Esophagus squamous epithelium (tissue), 5 donors: ENCODE results near the gene PTPN5. TPM values are rescaled to one million over a fixed set of nuclear protein-coding genes. Genes with fewer than 3 reads are reported as not detected.

Source experiments
- DNase-seq: peaks from one replicate; lab custom pipeline; 2025; lab: John Stamatoyannopoulos, UW
- H3K27ac ChIP-seq, 4 donors: fragments of 200-600 bp; sonication (generic); one replicate each; pipeline ENCODE4 v1.5.1; 2016 to 2019; ENCODE audit warnings: mild to moderate bottlenecking in 1 of 4
- H3K27me3 ChIP-seq, 4 donors: fragments of 200-600 bp; sonication (generic); 1 replicate in 3 of 4; 2 replicates in 1 of 4; pipeline versions ENCODE4 v1.5.1 to v1.6.0; 2017 to 2021; ENCODE audit warnings: antibody characterized with exemption in 1 of 4
- H3K36me3 ChIP-seq, 3 donors: fragments of 200-600 bp; sonication (generic); one replicate each; pipeline ENCODE4 v1.5.1; 2016 to 2019
- H3K4me1 ChIP-seq, 3 donors: fragments of 200-600 bp; sonication (generic); one replicate each; pipeline ENCODE4 v1.5.1; 2017 to 2019
- H3K4me3 ChIP-seq, 4 donors: fragments of 200-600 bp; sonication (generic); 1 replicate in 3 of 4; 2 replicates in 1 of 4; pipeline ENCODE4 v1.5.1; 2016 to 2019; ENCODE audit warnings: mild to moderate bottlenecking in 2 of 4, moderate library complexity in 1 of 4
- H3K9me3 ChIP-seq, 3 donors: fragments of 200-600 bp; sonication (generic); one replicate each; pipeline ENCODE4 v1.5.1; 2016 to 2019
- CTCF ChIP-seq, 6 experiments: fragments of 450-650 bp in 4 of 6; fragments of 200-600 bp in 2 of 6; sonication (generic) in 2 of 6; IDR thresholded peaks; one replicate each; pipeline ENCODE4 v1.5.1; 2016 to 2019; ENCODE audit warnings: antibody characterized with exemption in 6 of 6, mild to moderate bottlenecking in 4 of 6, moderate library complexity in 4 of 6
- POLR2A ChIP-seq, 4 donors: fragments of 450-650 bp; IDR thresholded peaks; one replicate each; pipeline ENCODE4 v1.6.1; 2017; ENCODE audit warnings: antibody characterized with exemption in 4 of 4, mild to moderate bottlenecking in 4 of 4, moderate library complexity in 3 of 4
- WGBS, 2 donors: methylation state at CpG; one replicate each; pipeline ENCODE4 v1.1.5; 2018; 5-methylcytosine and 5-hydroxymethylcytosine counted together
- intact Hi-C: fragments of 100-400 bp; cut with DNase I; formaldehyde crosslinking; loops from one replicate; pipeline ENCODE4 v1.15.0; 2022
- total RNA-seq, 4 donors: library from RNA; depleted of rRNA; stranded (reverse); fragments of >200 nt; gene quantifications; one replicate each; pipeline ENCODE4 v1.1.0, GENCODE V29; 2016
- donor health status: DM: yes; HTN: yes; CAD: no.

Gene PTPN5
- total RNA-seq, 4 donors from 2014 or later, result 0.18 to 0.95 (median 0.58) TPM

GRCh38 chr11:18703001-18703763 is 88.4 kb downstream of the PTPN5 start:
- Histone ChIP-seq H3K36me3 (peaks cover 0 to 20% (median 4%) of the 10 kb centered on the region in 3 donors), H3K9me3 (no peaks in the 10 kb centered on the region), H3K4me1 (peaks cover 23 to 49% (median 26%) of the 10 kb centered on the region in 3 donors), H3K4me3 (no peak overlapping the region), H3K27ac (no peak overlapping the region), H3K27me3 (peaks cover 0 to 5% (median 0%) of the 10 kb centered on the region in 4 donors)
- 100% methylated on average over 1 of the region's 2 CpGs; no CpG with 5 or more reads in 1 of the 2 donors for WGBS, 2 donors
- intact Hi-C loops, result no loop called here
- TF ChIP-seq POLR2A (IDR thresholded peaks at IDR 0.05) (no peak), CTCF (IDR thresholded peaks at IDR 0.05) (no peak)
- no peak for DNase-seq

GRCh38 chr11:18701614-18702216 is 89.9 kb downstream of the PTPN5 start:
- TF ChIP-seq POLR2A (IDR thresholded peaks at IDR 0.05) (no peak), CTCF (IDR thresholded peaks at IDR 0.05) (no peak)
- Histone ChIP-seq H3K9me3 (no peaks in the 10 kb centered on the region), H3K27ac (no peak overlapping the region), H3K36me3 (peaks cover 0 to 20% (median 4%) of the 10 kb centered on the region in 3 donors), H3K27me3 (peaks cover 0 to 3% (median 0%) of the 10 kb centered on the region in 4 donors), H3K4me1 (peaks cover 23 to 51% (median 26%) of the 10 kb centered on the region in 3 donors), H3K4me3 (no peak overlapping the region)
- intact Hi-C loops, result no loop called here
- 94% methylated on average over 10 to 12 of the region's 17 CpGs for WGBS, 2 donors
- DNase-seq, result no peak

- 87 to 88% methylated on average over 4 to 5 of the region's 7 CpGs for WGBS, 2 donors
- peaks cover 0 to 3% (median 0%) of the 10 kb centered on the region in 4 donors for H3K27me3 ChIP-seq
- H3K9me3 ChIP-seq, result no peaks in the 10 kb centered on the region
- peaks cover 0 to 20% (median 4%) of the 10 kb centered on the region in 3 donors for H3K36me3 ChIP-seq
- intact Hi-C loops, result no loop called here
- H3K27ac ChIP-seq, result no peak overlapping the region
- TF ChIP-seq POLR2A (IDR thresholded peaks at IDR 0.05) (no peak), CTCF (IDR thresholded peaks at IDR 0.05) (no peak)
- no peak for DNase-seq
- H3K4me3 ChIP-seq, result no peak overlapping the region
- peaks cover 22 to 42% (median 24%) of the 10 kb centered on the region in 3 donors for H3K4me1 ChIP-seq
These were observed 90.7 kb downstream of the PTPN5 start for GRCh38 chr11:18700872-18701271.

- H3K27me3 ChIP-seq, result no peaks in the 10 kb centered on the region
- DNase-seq, result no peak
- TF ChIP-seq CTCF (IDR thresholded peaks at IDR 0.05) (no peak), POLR2A (IDR thresholded peaks at IDR 0.05) (no peak)
- peaks cover 17 to 38% (median 19%) of the 10 kb centered on the region in 3 donors for H3K4me1 ChIP-seq
- peaks cover 0 to 20% (median 4%) of the 10 kb centered on the region in 3 donors for H3K36me3 ChIP-seq
- 0 to 20% methylated on average over 1 of the region's 1 CpG for whole genome bisulfite sequencing, 2 donors
- peak overlapping the region in 1 of 4 donors; percentile 90 for H3K27ac ChIP-seq
- intact Hi-C loops, result no loop called here
- H3K4me3 ChIP-seq, result peak overlapping the region in 1 of 4 donors; percentile 88
- H3K9me3 ChIP-seq, result no peaks in the 10 kb centered on the region
These were observed 91.2 kb downstream of the PTPN5 start for GRCh38 chr11:18700375-18700774.

GRCh38 chr11:18699848-18700261 is 91.7 kb downstream of the PTPN5 start:
- WGBS, 2 donors, result 83% methylated on average over 2 of the region's 3 CpGs; no CpG with 5 or more reads in 1 of the 2 donors
- TF ChIP-seq CTCF (IDR thresholded peaks at IDR 0.05), result no peak
- TF ChIP-seq POLR2A (IDR thresholded peaks at IDR 0.05), result no peak
- intact Hi-C loops, result no loop called here
- H3K27me3 ChIP-seq, result no peaks in the 10 kb centered on the region
- H3K4me1 ChIP-seq, result peaks cover 14 to 32% (median 14%) of the 10 kb centered on the region in 3 donors
- DNase-seq, result no peak
- H3K36me3 ChIP-seq, result peaks cover 0 to 20% (median 4%) of the 10 kb centered on the region in 3 donors
- H3K9me3 ChIP-seq, result no peaks in the 10 kb centered on the region
- H3K4me3 ChIP-seq, result peak overlapping the region in 3 of 4 donors; percentile 68 to 95 (median 88)
- peak overlapping the region in 3 of 4 donors; percentile 79 to 91 (median 90) for H3K27ac ChIP-seq
